ENCODE data around the gene SCN1B.
"Not testable (repeated sequence)": the region's sequence is repeated elsewhere in the genome, so short reads cannot be mapped to it uniquely, and the experiment has no call there.

SCN1B gene

DNA sequence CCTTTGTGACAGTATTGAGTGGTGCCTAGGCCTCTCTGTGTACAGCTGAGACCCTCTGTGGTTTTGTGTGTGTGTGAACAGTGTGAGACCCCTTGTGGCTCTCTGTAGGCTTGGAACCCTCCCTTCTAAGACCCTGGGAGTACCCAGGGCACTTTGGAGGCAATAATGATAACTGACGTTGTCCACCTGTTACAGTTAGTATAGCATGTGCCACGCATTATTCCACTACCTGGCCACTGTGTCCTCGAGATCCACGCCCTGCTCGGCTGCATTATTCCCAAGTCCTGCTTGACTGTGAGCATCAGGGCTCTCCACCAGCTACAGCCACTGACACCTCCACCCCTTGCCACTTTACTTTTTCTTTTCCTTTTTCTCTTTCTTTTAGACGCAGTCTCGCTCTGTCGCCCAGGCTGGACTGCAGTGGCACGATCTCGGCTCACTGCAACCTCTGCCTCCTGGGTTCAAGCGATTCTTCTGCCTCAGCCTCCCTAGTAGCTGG lies 28.2 kb upstream of the SCN1B start:
- no peak for DNase-seq

- DNase-seq = no peak
These were observed 25.6 kb upstream of the SCN1B start for GRCh38 chr19:35004517-35005255.

- no peak for DNase-seq
These were observed 24.9 kb upstream of the SCN1B start for GRCh38 chr19:35005256-35005977.

DNA sequence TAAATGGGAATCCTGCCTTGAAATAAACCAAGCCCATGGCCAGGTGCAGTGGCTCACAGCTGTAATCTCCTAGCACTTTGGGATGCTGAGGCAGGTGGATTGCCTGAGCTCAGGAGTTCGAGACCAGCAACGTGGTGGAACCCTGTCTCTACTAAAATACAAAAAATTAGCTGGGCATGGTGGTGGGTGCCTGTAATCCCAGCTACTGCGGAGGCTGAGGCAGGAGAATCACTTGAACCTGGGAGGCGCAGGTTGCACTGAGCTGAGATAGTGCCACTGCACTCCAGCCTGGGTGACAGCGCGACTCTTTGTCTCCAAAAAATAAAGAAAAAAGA lies 24.3 kb upstream of the SCN1B start:
- not testable (repeated sequence) for DNase-seq

- DNase-seq = no peak
These were observed 23.8 kb upstream of the SCN1B start for GRCh38 chr19:35006342-35006998.

DNA sequence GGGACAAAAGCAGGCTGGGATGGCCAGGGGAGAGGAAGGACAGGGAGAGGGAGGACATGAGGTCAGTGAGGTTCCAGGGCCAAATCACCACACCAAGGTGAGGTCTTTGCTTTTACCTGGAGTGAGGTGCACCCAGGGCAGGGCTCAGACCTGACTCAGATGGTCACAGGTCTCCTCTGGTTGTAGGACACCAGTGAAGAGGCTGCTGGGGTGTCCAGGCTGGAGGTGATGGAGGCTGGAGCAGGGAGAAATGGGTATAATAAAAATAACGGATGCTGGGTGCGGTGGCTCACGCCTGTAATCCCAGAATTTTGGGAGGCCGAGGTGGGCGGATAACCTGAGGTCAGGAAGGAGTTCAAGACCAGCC lies 23.3 kb upstream of the SCN1B start:
- no peak for DNase-seq

DNA sequence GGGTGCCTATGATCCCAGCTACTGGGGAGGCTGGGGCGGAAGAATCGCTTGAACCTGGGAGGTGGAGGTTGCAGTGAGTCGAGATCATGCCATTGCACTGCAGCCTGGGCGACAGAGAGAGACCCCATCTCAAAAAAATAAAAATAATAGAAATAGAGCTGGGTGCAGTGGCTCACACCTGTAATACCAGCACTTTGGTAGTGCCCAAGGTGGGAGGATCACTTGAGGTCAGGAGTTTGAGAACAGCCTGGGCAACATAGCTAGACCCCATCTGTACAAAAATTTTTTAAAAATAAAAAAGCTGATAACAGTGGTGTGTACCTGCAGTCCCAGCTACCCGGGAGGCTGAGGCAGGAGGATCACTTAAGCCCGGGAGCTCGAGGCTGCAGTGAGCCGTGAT lies 22.8 kb upstream of the SCN1B start:
- not testable (repeated sequence) for DNase-seq

GRCh38 chr19:35008891-35009341 lies 21.4 kb upstream of the SCN1B start:
- no peak for DNase-seq

GRCh38 chr19:35009424-35010415 lies 20.6 kb upstream of the SCN1B start:
- no peak for DNase-seq

DNA sequence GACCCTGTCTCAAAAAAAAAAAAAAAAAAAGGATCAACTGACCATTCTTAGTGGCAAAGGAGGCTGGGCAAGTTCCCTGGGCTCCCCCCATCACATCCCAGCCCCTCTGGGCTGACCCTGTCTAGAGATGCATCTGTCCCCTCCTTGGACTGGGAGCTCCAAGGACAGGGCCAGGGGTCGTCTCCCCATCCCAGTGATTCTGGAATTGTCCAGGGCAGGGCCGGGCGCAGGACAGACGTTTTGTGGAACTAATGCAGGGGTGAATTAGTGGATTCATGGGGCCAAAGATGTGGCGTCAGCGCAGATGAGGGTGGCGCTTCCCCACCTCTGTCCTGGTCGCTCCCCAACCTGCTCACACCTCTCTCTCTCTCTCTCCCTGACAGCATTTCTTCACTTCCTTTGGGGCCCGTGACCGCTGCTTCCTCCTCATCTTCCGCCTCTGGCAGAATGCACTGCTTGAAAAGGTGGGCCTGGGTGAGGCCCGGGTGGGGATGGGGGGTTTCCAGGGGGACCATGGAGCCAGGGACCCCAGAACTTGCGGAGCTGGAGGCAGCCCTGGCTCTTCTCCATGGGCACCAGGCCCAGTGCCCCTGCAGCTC lies 19.1 kb upstream of the SCN1B start:
- DNase-seq = no peak

GRCh38 chr19:35011737-35012682 lies 18.3 kb upstream of the SCN1B start:
- DNase-seq = no peak

- DNase-seq = peak; percentile 77
These were observed 17.0 kb upstream of the SCN1B start for GRCh38 chr19:35013041-35013819.

- peak; percentile 67 for DNase-seq
These were observed 16.2 kb upstream of the SCN1B start for GRCh38 chr19:35013820-35014754.

DNA sequence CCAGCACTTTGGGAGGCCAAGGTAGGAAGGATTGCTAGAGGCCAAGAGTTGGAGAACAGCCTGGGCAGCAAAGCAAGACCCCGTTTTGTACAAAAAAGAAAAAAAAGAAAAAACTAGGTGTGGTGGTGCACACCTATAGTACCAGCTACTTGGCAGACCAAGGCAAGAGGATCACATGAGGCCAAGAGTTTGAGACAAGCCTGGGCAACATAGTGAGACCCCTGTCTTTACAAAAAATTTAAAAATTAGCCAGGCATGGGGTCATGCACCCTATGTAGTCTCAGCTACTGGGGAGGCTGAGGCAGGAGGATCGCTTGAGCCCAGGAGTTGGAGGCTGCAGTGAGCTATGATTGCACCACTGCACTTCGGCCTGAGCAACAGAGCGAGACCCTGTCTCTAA lies 15.5 kb upstream of the SCN1B start:
- not testable (repeated sequence) for DNase-seq

- DNase-seq = no peak
These were observed 14.9 kb upstream of the SCN1B start for GRCh38 chr19:35015270-35015953.

- DNase-seq = no peak
These were observed 14.3 kb upstream of the SCN1B start for GRCh38 chr19:35015954-35016351.

DNA sequence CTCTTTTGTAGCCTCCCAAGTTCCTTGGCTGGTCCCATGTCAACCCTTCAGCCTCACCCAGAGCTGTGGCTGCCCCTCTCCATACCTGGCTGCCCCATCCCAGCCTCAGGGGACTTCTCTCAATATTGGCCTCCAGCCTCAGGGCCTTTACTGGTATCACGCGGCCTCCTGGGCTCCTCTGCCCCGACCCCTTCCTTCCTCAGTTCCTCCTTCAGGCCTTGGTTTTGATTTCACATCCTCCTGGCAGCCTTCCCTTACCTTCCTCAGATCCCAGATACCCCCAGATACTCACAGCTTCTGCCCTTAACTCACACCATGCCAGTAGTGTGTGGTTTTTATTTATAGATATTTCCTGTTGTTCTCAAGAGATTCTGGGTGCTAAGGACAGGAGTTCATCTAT lies 12.8 kb upstream of the SCN1B start:
- no peak for DNase-seq

DNA sequence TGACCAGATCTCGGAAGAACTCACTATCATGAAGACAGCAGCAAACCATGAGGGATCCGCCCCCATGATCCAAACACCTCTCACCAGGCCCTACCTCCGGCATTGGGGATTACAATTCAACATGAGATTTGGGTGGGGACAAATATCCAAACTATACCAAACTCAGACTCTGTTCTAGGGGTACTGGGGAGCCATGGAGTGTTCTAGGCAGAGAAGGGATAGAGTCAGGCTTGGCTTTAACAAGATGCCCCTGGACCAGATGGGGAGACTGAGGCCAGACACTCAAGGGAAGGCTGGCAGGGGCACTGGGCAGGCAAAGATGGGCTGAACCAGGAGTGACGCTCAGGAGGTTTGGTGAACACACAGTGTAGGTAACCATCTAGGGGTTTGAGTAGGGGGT lies 11.9 kb upstream of the SCN1B start:
- no peak for DNase-seq
